Superior temporal gyrus (tissue), 1 donor: ENCODE results near the gene HSPA12B.

ENCODE experiments used
- DNase-seq: peaks from one replicate; pipeline ENCODE4 v3.0.0-alpha.2; 2016; ENCODE audit errors: extremely low spot score

Gene HSPA12B

DNA sequence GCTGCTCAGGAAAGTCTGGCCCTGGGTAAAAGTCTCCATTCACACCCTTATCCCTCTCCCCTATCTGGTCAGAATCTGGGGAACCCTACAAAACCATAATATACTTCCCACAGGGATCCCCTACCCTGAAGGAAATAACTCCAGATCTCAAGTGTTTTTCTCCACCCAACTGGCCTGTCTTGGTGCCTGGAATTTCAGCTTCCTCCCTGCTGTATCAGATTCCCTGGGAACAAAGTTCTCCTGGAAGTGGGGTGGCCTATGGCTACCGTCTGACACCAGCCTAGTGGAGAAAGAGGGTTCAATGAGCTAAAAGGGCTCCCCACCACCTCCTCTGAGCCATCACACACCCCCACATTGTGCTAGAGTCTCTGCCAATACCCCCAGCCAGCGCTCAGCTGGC, 15.0 kb downstream of the HSPA12B start:
- DNase-seq: no peak

- DNase-seq: no peak
Measured at GRCh38 chr20:3748073-3748472, 15.6 kb downstream of the HSPA12B start.

DNA sequence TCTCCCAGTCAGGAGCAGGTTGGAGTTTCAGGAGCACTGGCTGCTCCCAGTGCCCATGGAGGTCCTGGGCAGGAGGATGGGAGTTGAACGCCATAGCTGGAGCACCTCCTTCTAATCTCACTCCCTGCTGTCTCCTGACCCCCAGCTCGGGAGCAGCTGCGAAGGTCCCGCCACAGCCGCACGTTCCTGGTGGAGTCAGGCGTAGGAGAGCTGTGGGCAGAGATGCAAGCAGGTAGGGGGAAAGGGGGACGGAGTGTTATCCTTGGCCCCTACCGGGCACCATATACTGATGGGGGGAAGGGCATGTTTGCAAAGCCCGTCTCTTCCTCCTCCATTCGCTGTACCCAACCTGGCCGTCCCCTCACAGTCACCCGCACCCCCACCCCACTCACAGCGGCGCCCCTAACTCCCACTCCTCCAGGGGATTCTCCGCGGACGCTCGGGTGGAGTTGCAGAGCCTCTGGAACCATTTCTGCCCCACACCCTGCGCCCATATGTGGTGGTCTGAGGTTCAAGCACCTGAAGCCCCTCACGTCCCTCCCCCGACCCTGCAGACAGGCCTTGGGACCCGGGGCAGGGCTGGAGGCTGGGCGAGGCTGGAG, 16.7 kb downstream of the HSPA12B start:
- DNase-seq: no peak

DNA sequence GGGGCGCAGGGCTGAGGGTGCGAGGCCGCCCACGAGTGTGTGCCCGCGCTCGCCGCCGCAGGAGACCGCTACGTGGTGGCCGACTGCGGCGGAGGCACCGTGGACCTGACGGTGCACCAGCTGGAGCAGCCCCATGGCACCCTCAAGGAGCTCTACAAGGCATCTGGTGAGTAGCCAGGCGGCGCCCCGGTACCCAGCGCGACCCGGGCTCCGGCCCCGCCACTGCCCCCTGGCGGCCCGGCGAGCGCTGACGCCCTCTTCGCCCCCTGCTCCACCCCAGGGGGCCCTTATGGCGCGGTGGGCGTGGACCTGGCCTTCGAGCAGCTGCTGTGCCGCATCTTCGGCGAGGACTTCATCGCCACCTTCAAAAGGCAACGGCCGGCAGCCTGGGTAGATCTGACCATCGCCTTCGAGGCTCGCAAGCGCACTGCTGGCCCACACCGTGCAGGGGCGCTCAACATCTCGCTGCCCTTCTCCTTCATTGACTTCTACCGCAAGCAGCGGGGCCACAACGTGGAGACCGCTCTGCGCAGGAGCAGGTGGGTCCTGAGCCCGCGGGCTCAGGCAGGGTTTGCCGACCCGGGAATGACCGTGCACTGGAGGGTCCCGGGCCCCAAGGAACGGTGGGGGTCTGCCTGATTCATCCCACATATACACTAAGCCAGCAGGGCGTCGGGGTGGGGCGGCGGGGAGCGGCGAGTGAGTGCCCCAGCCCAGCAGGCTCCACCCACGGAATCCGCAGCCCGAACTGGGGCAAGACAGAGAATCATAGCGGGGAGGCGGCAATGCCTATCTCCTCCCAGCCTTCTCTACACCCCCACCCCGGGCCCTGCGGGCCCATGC, 17.4 kb downstream of the HSPA12B start:
- DNase-seq: no peak

GRCh38 chr20:3751305-3751674, 18.8 kb downstream of the HSPA12B start:
- DNase-seq: no peak

GRCh38 chr20:3751675-3752385, 19.3 kb downstream of the HSPA12B start:
- no peak for DNase-seq

GRCh38 chr20:3752386-3752759, 19.9 kb downstream of the HSPA12B start:
- DNase-seq: no peak

- peak; percentile 74 for DNase-seq
Measured at GRCh38 chr20:3753098-3753497, 20.6 kb downstream of the HSPA12B start.

DNA sequence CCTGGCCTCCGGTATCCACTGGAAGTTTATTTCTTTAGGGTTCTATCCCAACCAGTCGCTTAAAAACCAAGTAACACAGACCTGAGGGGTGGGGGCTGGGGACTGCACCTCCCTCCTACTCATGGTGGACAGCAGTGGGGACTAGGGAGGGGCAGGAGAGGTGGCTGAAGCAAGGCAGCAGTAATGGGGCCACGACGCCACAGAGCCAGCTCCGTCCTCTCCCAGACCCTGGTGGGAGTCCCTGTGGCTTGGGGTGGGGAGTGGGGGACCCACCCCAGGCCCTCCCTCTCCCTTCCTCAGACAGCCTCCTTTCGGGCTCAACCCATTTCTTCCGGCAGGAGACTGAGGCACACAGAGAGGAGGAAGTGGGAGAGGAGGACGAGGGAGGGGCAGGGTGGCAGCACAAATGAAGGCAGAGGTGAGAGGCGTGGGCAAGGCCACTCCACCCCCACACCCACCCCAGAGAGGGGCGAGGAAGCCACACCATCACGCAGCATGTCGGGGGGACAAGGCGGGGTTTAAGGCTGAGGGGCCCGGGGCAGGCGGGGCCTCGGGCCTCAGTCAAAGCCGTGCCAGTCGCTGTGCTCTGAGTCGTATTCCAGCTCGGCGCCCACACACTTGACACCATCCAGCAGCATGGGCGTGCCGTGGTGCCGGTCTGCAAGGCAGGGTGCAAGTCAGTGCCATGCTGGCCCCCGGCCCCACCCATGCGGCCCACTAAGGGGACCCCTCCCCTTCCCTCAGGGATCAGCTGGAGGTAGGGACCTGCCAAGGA, 21.2 kb downstream of the HSPA12B start:
- DNase-seq: no peak

DNA sequence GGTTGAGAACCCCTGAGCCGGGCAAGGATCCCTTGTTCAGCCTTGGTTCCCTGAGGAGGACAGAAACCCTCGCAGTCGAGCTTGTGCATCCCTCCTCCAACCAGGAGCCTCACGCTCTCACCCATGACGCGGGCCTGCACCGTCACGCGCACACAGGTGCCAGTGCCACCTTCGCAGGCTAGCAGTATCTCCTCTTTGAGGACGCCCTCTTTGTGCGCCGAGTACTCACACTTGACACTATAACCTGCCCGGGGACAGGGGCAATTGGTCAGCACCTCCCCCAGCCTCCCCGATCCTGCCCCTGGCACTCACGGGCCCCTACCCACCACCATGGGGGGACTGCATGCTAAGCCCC, 21.8 kb downstream of the HSPA12B start:
- DNase-seq: no peak

DNA sequence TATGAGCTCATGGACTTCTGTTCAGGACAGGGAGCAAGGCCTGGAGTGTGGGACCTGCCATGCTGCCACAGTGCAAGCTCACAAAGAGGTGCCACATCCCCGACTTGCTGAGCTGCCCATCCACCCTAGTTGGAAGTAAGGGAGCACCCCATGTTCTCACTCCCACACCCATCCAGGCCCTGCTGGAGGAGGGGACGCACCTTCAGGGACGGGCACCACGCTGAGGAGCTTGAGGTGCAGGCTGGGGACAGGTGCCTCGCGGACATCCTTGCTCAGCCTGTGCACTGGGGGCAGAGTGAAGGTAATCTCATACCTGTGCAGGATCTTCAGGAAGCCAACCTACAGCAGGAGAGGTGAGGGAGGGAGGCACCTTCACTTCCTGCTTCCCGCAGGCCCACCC, 22.8 kb downstream of the HSPA12B start:
- DNase-seq: no peak

DNA sequence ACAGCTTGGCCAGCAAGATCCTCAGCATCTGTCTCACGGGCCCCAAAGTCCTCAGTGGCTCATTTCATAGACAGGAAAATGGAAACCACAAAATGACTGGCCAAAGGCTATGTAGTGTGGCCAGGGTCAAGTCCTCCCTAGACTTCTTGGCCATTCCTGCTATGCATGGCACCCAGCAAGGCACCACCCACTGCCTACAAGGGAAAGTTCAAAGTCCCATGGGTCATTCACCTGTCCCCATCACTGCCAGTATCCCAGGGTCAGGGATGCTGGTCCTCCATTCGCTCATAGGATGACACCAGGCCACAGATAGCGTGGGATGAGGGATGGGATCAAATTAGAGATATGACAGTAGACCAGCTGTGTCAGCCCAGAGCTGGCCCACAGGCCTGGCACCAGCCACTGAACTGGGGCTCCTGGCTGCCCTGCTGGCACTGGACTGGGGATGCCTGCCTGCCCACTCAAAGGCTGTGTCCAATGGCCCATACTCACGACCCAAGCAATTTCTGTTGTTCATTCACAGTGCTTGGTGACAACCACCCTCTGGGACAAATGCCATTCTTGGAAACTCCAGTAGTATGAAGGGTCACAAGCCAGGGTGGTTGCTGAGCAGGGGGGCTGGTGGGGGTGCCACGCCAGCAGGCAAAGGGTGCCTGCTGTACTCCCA, 23.5 kb downstream of the HSPA12B start:
- DNase-seq: no peak

GRCh38 chr20:3757268-3757667, 24.8 kb downstream of the HSPA12B start:
- DNase-seq: no peak

DNA sequence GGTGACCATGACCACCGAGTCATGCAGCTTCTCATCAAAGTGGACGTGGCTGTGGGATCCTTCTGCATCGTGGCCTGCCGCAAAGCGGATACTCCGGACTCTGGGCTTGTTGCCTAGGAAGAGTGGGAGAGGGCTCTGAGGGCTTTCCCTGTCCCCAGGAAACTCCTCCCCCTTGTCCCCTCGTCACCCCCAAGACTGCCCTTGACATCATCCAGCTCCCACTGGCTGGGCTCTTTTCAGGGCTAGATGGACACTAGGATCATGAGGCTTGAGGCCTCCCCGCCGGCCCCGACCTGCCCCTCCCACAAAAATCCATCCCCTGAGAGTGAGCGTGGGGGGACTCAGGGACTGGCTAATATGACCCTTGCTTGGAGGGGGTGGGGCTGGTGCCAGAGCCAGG, 26.1 kb downstream of the HSPA12B start:
- DNase-seq: no peak

DNA sequence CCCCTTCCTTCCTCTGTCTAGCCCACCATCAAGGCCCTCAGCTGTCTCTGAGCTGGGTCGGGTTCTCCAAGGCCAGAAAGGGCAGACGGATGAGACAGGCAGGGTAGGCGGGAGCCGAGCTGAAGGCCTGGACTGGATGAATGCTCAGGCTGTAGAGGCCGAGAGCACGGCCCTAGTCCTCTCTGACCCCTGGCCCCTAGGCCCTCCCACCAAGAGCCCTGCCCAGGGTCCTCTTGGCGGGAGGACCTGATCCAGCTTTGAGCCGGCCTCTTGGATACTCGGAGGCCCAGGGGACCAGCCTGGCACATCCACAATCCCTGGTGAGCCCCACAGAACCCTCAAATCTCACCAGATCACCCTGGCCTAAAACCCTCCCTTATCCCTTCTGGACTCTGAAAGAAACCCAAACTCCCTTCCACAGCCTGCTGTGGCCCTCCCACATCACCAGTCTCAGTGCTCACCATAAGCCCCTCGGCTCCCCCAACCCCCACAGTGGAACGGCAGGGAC, 26.9 kb downstream of the HSPA12B start:
- no peak for DNase-seq

- no peak for DNase-seq
Measured at GRCh38 chr20:3759884-3760283, 27.4 kb downstream of the HSPA12B start.

- no peak for DNase-seq
Measured at GRCh38 chr20:3760655-3761348, 28.3 kb downstream of the HSPA12B start.

GRCh38 chr20:3763671-3764601, 31.5 kb downstream of the HSPA12B start:
- no peak for DNase-seq

DNA sequence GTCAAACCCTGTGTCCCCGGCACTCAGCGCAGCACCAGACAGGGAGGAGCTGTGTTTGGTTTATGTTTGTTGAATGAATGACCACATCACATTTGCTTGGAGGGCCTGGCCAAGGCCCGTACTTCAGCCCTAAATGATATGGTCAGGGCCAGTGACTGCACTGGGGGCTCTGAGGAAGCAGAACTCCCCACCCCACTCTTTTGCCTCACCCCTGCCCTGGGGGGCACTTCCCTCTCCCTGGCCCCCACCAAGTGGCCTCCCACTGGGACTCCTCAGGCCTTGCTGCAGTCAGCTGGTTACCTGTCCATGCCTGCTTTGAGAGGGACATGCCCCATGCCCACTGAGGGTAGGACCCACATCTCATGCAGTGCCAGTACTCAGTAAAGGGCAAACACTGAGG, 32.2 kb downstream of the HSPA12B start:
- DNase-seq: no peak
